Fibroblast of pulmonary artery (primary cell): ENCODE data around the gene KRT8.

ENCODE experiments used
- DNase-seq: peaks from one replicate; pipeline ENCODE4 v3.0.0-alpha.2; 2010; ENCODE audit warnings: low read depth
- H3K4me3 ChIP-seq: replicated peaks from 2 replicates; pipeline ENCODE4 v1.5.1; 2011; ENCODE audit warnings: low read depth, mild to moderate bottlenecking, control low read depth, low read length, moderate library complexity
- TF ChIP-seq, protein P1 (sequence below): IDR thresholded peaks from 2 replicates; pipeline ENCODE4 v1.5.1; 2011; ENCODE audit warnings: mild to moderate bottlenecking, control low read depth, low read length, inconsistent platforms; ENCODE audit errors: missing control alignments

The KRT8 gene

DNA sequence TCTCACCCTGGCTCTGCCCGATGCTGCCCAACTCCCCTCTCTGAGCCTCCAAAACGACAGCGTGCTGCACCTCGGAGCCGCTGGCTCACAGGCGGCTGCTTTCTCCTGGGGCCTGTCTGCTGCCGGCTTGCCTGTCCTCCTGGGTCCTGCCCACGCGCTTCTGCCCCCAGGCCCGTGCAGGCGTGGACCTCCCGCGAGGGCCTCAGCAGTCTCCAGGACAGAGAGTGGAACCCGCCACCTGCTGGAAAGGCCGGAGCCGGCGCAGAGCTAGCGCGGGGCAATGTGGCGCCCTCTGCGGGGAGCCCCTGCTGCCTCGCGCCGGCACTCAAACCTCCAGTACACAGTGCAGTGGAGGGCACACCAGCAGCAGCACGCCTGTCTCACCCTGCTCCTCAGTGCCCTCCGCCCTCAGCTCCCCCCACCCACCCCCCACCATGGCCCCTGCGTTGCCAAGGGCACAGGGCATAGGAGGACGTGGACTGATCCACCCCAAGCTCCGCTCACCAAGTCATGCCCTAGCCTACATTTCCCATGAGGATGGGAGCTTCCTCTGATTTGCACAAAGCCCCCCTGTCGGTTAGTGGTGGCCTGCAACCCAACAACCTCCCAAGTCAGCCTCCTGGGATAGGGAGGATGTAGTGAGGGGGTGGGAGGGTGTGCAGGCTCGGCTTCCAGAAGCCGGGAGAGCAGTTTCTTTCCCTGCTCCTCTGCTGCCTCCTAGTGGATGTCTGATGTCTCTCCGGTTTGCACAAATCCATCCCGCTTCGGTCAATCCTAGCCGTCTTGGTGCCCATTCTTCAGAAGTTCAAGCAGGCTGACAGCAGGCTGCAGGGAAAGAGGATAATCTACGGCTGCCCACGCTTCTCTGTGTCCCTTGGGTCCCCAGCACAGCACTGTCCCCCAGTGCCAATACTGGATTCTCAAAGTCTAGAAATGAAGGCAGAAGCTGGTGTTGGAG is 25.2 kb downstream of the KRT8 start:
- peak; percentile 91 for DNase-seq
- H3K4me3 ChIP-seq, result no peak overlapping the region
- TF ChIP-seq, protein P1, sequence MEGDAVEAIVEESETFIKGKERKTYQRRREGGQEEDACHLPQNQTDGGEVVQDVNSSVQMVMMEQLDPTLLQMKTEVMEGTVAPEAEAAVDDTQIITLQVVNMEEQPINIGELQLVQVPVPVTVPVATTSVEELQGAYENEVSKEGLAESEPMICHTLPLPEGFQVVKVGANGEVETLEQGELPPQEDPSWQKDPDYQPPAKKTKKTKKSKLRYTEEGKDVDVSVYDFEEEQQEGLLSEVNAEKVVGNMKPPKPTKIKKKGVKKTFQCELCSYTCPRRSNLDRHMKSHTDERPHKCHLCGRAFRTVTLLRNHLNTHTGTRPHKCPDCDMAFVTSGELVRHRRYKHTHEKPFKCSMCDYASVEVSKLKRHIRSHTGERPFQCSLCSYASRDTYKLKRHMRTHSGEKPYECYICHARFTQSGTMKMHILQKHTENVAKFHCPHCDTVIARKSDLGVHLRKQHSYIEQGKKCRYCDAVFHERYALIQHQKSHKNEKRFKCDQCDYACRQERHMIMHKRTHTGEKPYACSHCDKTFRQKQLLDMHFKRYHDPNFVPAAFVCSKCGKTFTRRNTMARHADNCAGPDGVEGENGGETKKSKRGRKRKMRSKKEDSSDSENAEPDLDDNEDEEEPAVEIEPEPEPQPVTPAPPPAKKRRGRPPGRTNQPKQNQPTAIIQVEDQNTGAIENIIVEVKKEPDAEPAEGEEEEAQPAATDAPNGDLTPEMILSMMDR, result peak; percentile 92

DNA sequence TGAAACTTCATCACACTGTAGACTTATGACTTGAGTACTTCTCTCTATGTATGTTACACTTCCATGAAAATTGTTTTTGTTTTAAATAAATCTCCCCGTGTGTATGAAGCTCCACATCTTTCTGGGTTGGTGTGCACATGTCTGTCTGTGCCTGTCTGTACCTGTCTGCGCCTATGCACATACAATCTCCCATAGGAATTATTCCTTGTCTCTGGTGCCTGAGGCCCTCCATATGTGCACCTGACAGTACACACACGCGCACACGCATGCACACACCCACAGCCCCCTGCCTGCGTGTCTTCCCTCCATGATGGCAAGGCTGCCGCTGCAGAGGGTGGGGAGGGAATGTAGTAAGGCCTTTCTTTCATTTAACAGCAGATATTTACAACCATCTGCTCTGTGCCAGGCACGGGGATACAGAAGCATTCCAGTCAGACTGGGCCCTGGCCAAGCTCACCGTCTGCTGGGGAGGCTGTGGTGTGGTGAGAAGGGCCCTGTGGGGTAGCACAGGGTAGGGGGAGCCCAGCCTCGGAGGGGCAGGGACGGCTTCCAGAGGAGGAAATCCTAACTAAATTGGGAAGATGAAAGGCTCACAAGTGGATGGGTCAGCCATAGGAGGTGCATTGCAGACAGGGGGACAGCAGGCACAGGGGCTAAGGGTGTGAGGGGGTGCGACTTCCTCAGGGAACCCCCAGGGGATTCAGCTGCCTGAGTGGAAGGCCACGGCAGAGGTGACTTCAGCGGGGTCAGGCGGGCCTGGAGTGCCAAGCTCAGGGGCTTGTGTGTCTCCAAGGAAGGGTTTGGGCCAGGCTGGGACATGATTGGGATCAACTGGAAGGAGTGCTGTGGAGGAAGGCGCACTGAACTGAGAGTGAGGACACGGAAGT is 26.1 kb downstream of the KRT8 start:
- TF ChIP-seq, protein P1, result no peak
- DNase-seq, result no peak
- no peak overlapping the region for H3K4me3 ChIP-seq

DNA sequence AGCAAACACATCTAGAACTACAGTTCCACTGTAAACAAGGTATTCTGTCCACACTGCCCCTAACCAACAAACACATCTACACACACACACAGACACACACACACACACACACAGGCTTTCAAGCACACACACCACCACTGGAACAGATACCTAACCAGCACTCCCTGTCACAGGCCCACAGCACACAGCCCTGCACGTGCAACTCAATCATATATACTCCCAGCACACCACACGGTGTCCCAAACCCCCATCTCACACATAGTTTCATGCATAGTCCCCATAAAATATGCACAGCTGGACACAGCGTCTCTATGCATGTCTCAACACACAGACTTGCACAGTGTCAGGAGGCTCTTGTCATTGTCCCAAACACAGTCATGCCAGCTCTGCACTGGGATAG is 27.6 kb downstream of the KRT8 start:
- no peak overlapping the region for H3K4me3 ChIP-seq
- TF ChIP-seq, protein P1, result no peak
- DNase-seq, result no peak

DNA sequence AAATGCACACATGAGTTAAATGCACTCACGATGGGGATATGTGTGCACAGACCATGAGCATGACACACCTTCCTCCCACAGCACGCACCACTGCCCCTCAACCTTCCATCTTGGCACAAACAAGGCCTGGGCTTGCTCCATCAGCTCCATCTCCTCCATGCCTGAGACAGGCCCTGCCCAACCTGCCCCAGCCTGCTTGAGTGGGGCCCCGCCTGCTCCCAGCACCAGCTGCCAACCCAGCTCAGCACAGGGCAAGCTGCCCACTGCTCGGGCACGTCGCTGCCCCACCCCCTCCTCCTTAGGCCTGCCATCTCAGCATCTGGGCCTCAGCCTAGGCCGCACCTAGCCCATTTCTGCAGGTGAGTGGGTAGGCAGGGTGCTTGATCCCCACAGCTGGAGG is 28.5 kb downstream of the KRT8 start:
- TF ChIP-seq, protein P1, result no peak
- DNase-seq, result no peak
- no peak overlapping the region for H3K4me3 ChIP-seq

DNA sequence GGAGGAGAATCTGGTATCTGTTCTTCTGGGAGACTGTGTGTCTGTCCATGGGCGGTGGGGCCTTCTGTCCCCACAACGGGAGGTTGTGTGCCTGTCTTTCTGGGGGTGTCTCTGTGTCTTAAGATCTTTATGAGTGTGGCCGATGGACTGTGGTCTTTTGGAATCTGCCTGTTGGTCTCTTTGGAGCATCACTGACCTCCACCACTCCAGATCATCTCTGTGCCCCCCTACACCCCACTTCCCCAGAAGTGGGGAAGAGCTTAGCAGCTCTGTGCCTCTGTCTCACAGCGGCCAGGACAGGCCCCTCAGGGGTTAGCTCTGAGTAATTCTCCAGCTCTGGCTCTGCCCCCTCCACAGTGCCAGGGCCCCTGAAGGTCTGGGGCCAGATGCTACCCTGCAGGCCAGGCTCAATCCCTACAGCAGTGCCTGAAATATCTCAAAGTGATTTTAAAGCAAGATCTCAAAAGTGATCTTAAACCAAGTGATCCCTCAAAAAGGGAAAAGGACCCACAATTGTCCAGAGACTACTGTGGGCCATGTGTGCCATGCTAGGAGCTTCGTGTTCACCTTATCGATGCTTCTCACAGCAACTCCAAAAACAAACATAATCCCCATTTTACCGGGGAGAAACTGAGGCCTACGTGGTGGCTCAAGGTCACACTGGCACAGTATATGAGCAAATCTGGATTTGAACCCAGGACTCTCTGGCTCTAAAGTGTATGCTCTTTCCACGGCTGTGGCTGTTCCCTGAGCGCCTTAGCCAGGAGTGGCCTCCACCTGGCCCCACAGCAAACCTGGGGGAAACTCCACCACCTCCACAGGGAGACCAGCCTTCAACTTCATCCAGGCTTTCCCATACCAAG is 30.1 kb downstream of the KRT8 start:
- peak overlapping the region; percentile 30 for H3K4me3 ChIP-seq
- DNase-seq, result no peak
- TF ChIP-seq, protein P1, result no peak
